Testis (tissue), 3 donors: ENCODE measurements around the gene CLIC4. TPM values are rescaled to one million over a fixed set of nuclear protein-coding genes. Genes with fewer than 3 reads are reported as not detected.

Source experiments
- DNase-seq: peaks from one replicate; pipeline ENCODE4 v3.0.0-alpha.2; 2019
- H3K27ac ChIP-seq, 2 donors: fragments of 200-600 bp; sonication (generic); one replicate each; pipeline ENCODE4 v1.5.1; 2019
- H3K27me3 ChIP-seq: fragments of 200-600 bp; sonication (generic); one replicate; pipeline ENCODE4 v1.5.1; 2019
- H3K36me3 ChIP-seq: fragments of 200-600 bp; sonication (generic); one replicate; pipeline ENCODE4 v1.5.1; 2017; ENCODE audit warnings: low read depth; ENCODE audit errors: missing control alignments
- H3K4me1 ChIP-seq: fragments of 200-600 bp; sonication (generic); one replicate; pipeline ENCODE4 v1.5.1; 2019
- H3K4me3 ChIP-seq, 2 donors: fragments of 200-600 bp; sonication (generic); one replicate each; pipeline ENCODE4 v1.5.1; 2017 to 2019
- H3K9me3 ChIP-seq: fragments of 200-600 bp; sonication (generic); one replicate; pipeline ENCODE4 v1.5.1; 2017
- CTCF ChIP-seq, 3 experiments: fragments of 450-650 bp in 2 of 3; fragments of 200-600 bp in 1 of 3; sonication (generic) in 1 of 3; IDR thresholded peaks; one replicate each; pipeline ENCODE4 v1.5.1; 2016 to 2019; ENCODE audit warnings: antibody characterized with exemption in 3 of 3, mild to moderate bottlenecking in 2 of 3, moderate library complexity in 1 of 3
- POLR2A ChIP-seq: fragments of 450-650 bp; IDR thresholded peaks from one replicate; pipeline ENCODE4 v1.6.1; 2017; ENCODE audit warnings: antibody characterized with exemption, mild to moderate bottlenecking, moderate library complexity
- WGBS, 2 donors: methylation state at CpG; one replicate each; pipeline ENCODE4 v1.1.5; 2018; 5-methylcytosine and 5-hydroxymethylcytosine counted together
- intact Hi-C: fragments of 100-400 bp; cut with DNase I; formaldehyde crosslinking; loops from one replicate; pipeline ENCODE4 v1.15.1; 2023; ENCODE audit warnings: low total_unique reads
- polyA plus RNA-seq: library from polyadenylated mRNA; stranded (reverse); fragments of 350-450 nt; fragmentation: Illumina TruSeq; extraction: RNeasy Lipid Tissue Mini Kit (QIAGEN cat#74804); gene quantifications from one replicate; pipeline ENCODE4 v1.2.3, GENCODE V29; 2014; ENCODE audit warnings: low read depth, low replicate concordance; ENCODE audit not compliant: insufficient read depth
- total RNA-seq, 2 donors: library from RNA; depleted of rRNA; stranded (reverse); fragments of >200 nt; gene quantifications; one replicate each; pipeline ENCODE4 v1.2.3, GENCODE V29; 2016

Gene CLIC4
- total and polyA plus RNA-seq, 3 donors from 2014 or later: 47.2 to 72.4 (median 48.8) TPM

GRCh38 chr1:24735156-24735508, 10.1 kb upstream of the CLIC4 start:
- Histone ChIP-seq H3K4me1 (peaks cover 21% of the 10 kb centered on the region), H3K27me3 (no peaks in the 10 kb centered on the region), H3K36me3 (no peaks in the 10 kb centered on the region), H3K9me3 (no peaks in the 10 kb centered on the region), H3K4me3 (no peak overlapping the region), H3K27ac (peak overlapping the region in 1 of 2 donors; percentile 18)
- WGBS, 2 donors: 61 to 62% methylated on average over 5 of the region's 5 CpGs
- intact Hi-C loops: no loop called here
- no peak for DNase-seq
- no peak for TF ChIP-seq POLR2A
- TF ChIP-seq CTCF (IDR thresholded peaks at IDR 0.05): no peak

GRCh38 chr1:24735509-24736375, 9.5 kb upstream of the CLIC4 start:
- Histone ChIP-seq H3K4me1 (peaks cover 17% of the 10 kb centered on the region), H3K27ac (peak overlapping the region; percentile 18 to 73), H3K36me3 (no peaks in the 10 kb centered on the region), H3K27me3 (no peaks in the 10 kb centered on the region), H3K4me3 (no peak overlapping the region), H3K9me3 (no peaks in the 10 kb centered on the region)
- intact Hi-C loops: no loop called here
- DNase-seq: no peak
- 37 to 40% methylated on average over 16 of the region's 16 CpGs for WGBS, 2 donors
- TF ChIP-seq CTCF (IDR thresholded peaks at IDR 0.05): no peak
- no peak for TF ChIP-seq POLR2A

GRCh38 chr1:24737368-24738117, 7.7 kb upstream of the CLIC4 start:
- Histone ChIP-seq H3K36me3 (no peaks in the 10 kb centered on the region), H3K9me3 (no peaks in the 10 kb centered on the region), H3K27me3 (no peaks in the 10 kb centered on the region), H3K27ac (no peak overlapping the region), H3K4me3 (no peak overlapping the region), H3K4me1 (peaks cover 15% of the 10 kb centered on the region)
- WGBS, 2 donors: 84 to 91% methylated on average over 6 of the region's 6 CpGs
- intact Hi-C loops: no loop called here
- no peak for DNase-seq
- TF ChIP-seq POLR2A (no peak), CTCF (IDR thresholded peaks at IDR 0.05) (no peak)

GRCh38 chr1:24739241-24739640, 6.0 kb upstream of the CLIC4 start:
- no peak overlapping the region for H3K27ac ChIP-seq
- intact Hi-C loops: no loop called here
- no peak for DNase-seq
- no peaks in the 10 kb centered on the region for H3K9me3 ChIP-seq
- 85 to 95% methylated on average over 9 of the region's 9 CpGs for WGBS, 2 donors
- TF ChIP-seq CTCF (IDR thresholded peaks at IDR 0.05) (no peak), POLR2A (no peak)
- H3K4me3 ChIP-seq: no peak overlapping the region
- H3K4me1 ChIP-seq: peaks cover 22% of the 10 kb centered on the region
- H3K36me3 ChIP-seq: no peaks in the 10 kb centered on the region
- no peaks in the 10 kb centered on the region for H3K27me3 ChIP-seq
